ENCODE measurements around the gene FMO1. TPM values are rescaled to one million over a fixed set of nuclear protein-coding genes. Genes with fewer than 3 reads are reported as not detected.

The FMO1 gene
- polyA plus RNA-seq, 1 donor from 2014 or later: not detected

DNA sequence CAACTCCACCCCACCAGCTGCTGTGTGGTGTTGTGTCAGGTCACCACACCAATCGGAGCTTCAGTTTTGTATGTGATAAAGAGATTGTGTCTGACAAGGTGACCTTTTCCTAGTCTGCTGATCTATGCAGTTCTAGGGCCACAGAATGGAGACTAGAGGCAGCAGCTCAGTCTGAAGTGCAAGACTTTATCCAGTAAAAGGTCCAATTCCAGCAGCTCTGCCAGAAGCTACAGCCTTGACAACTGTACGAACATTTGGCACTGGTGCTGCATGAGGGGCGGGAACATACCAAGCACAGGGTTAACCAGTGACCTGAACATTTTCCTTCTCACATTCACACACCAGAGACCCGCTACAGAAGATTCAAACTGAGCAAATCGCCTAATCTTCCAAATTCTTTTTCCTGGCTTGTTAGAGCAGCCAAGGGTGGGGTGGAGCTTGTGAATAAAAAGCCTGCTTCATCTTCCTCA is 9.3 kb downstream of the FMO1 start:
- H3K27ac ChIP-seq (ENCODE audit: low read length): no peak overlapping the region
- no peak overlapping the region for H2AFZ ChIP-seq (ENCODE audit: low read depth, low read length)
- H3K4me3 ChIP-seq (ENCODE audit: low read length): no peak overlapping the region
- no peak overlapping the region for H3K9ac ChIP-seq (ENCODE audit: low read length)
- H3K4me2 ChIP-seq (ENCODE audit: low read length): no peak overlapping the region
- TF ChIP-seq POLR2AphosphoS5 (IDR thresholded peaks at IDR 0.05): no peak
- TF ChIP-seq EZH2 (IDR thresholded peaks at IDR 0.05; ENCODE audit: borderline replicate concordance, insufficient read depth, low read length, poor library complexity, severe bottlenecking): no peak
- TF ChIP-seq TAF1 (IDR thresholded peaks at IDR 0.05; ENCODE audit: low read depth): no peak
- no peak for TF ChIP-seq EP300 (conservative IDR thresholded peaks at IDR 0.05; ENCODE audit: poor library complexity, severe bottlenecking)
- TF ChIP-seq, protein P1, sequence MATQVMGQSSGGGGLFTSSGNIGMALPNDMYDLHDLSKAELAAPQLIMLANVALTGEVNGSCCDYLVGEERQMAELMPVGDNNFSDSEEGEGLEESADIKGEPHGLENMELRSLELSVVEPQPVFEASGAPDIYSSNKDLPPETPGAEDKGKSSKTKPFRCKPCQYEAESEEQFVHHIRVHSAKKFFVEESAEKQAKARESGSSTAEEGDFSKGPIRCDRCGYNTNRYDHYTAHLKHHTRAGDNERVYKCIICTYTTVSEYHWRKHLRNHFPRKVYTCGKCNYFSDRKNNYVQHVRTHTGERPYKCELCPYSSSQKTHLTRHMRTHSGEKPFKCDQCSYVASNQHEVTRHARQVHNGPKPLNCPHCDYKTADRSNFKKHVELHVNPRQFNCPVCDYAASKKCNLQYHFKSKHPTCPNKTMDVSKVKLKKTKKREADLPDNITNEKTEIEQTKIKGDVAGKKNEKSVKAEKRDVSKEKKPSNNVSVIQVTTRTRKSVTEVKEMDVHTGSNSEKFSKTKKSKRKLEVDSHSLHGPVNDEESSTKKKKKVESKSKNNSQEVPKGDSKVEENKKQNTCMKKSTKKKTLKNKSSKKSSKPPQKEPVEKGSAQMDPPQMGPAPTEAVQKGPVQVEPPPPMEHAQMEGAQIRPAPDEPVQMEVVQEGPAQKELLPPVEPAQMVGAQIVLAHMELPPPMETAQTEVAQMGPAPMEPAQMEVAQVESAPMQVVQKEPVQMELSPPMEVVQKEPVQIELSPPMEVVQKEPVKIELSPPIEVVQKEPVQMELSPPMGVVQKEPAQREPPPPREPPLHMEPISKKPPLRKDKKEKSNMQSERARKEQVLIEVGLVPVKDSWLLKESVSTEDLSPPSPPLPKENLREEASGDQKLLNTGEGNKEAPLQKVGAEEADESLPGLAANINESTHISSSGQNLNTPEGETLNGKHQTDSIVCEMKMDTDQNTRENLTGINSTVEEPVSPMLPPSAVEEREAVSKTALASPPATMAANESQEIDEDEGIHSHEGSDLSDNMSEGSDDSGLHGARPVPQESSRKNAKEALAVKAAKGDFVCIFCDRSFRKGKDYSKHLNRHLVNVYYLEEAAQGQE (IDR thresholded peaks at IDR 0.05; ENCODE audit: borderline replicate concordance): no peak
- no peak for TF ChIP-seq SMC3 (conservative IDR thresholded peaks at IDR 0.05; ENCODE audit: poor library complexity)
- TF ChIP-seq RAD21 (conservative IDR thresholded peaks at IDR 0.05): no peak
- TF ChIP-seq, protein P2, sequence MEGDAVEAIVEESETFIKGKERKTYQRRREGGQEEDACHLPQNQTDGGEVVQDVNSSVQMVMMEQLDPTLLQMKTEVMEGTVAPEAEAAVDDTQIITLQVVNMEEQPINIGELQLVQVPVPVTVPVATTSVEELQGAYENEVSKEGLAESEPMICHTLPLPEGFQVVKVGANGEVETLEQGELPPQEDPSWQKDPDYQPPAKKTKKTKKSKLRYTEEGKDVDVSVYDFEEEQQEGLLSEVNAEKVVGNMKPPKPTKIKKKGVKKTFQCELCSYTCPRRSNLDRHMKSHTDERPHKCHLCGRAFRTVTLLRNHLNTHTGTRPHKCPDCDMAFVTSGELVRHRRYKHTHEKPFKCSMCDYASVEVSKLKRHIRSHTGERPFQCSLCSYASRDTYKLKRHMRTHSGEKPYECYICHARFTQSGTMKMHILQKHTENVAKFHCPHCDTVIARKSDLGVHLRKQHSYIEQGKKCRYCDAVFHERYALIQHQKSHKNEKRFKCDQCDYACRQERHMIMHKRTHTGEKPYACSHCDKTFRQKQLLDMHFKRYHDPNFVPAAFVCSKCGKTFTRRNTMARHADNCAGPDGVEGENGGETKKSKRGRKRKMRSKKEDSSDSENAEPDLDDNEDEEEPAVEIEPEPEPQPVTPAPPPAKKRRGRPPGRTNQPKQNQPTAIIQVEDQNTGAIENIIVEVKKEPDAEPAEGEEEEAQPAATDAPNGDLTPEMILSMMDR (IDR thresholded peaks at IDR 0.05; ENCODE audit: poor library complexity, severe bottlenecking): no peak
- no peak for TF ChIP-seq MXI1 (conservative IDR thresholded peaks at IDR 0.05; ENCODE audit: poor library complexity, severe bottlenecking)
- H3K9me3 ChIP-seq (ENCODE audit: low read length): no peaks in the 10 kb centered on the region
- H3K36me3 ChIP-seq (ENCODE audit: insufficient read depth, low read length): no peaks in the 10 kb centered on the region
- H3K27me3 ChIP-seq (ENCODE audit: insufficient read depth, low read depth, low read length): no peaks in the 10 kb centered on the region
- no peaks in the 10 kb centered on the region for H3F3A ChIP-seq (ENCODE audit: insufficient read depth, low read length, poor library complexity, severe bottlenecking)
- H3K9me2 ChIP-seq (ENCODE audit: insufficient read depth, low read length): no peaks in the 10 kb centered on the region
- H3K79me2 ChIP-seq (replicated peaks; ENCODE audit: insufficient read depth, low read length): no peaks in the 10 kb centered on the region
- H4K20me1 ChIP-seq (ENCODE audit: insufficient read depth): no peaks in the 10 kb centered on the region

GRCh38 chr1:171258429-171258828 is 10.1 kb downstream of the FMO1 start:
- Histone ChIP-seq H3F3A (ENCODE audit: insufficient read depth, low read length, poor library complexity, severe bottlenecking) (no peaks in the 10 kb centered on the region), H2AFZ (ENCODE audit: low read depth, low read length) (no peak overlapping the region), H3K4me3 (ENCODE audit: low read length) (no peak overlapping the region), H3K36me3 (ENCODE audit: insufficient read depth, low read length) (no peaks in the 10 kb centered on the region), H3K27ac (ENCODE audit: low read length) (no peak overlapping the region), H3K9me2 (ENCODE audit: insufficient read depth, low read length) (no peaks in the 10 kb centered on the region), H3K4me2 (ENCODE audit: low read length) (no peak overlapping the region), H3K27me3 (ENCODE audit: insufficient read depth, low read depth, low read length) (no peaks in the 10 kb centered on the region), H3K79me2 (replicated peaks; ENCODE audit: insufficient read depth, low read length) (no peaks in the 10 kb centered on the region), H3K9me3 (ENCODE audit: low read length) (no peaks in the 10 kb centered on the region), H3K9ac (ENCODE audit: low read length) (no peak overlapping the region), H4K20me1 (ENCODE audit: insufficient read depth) (no peaks in the 10 kb centered on the region)
- TF ChIP-seq, protein P1 (IDR thresholded peaks at IDR 0.05; ENCODE audit: borderline replicate concordance): no peak
- TF ChIP-seq TAF1 (IDR thresholded peaks at IDR 0.05; ENCODE audit: low read depth) (no peak), POLR2AphosphoS5 (IDR thresholded peaks at IDR 0.05) (no peak)
